NCI-H748 (cell line): ENCODE results near the gene COPZ2.
"Not testable (repeated sequence)": the region's sequence is repeated elsewhere in the genome, so short reads cannot be mapped to it uniquely, and the experiment has no call there.

ENCODE experiments used
- DNase-seq: peaks from one replicate; lab custom pipeline; 2025; ENCODE audit not compliant: unreplicated experiment; lab: John Stamatoyannopoulos, UW

Gene COPZ2

DNA sequence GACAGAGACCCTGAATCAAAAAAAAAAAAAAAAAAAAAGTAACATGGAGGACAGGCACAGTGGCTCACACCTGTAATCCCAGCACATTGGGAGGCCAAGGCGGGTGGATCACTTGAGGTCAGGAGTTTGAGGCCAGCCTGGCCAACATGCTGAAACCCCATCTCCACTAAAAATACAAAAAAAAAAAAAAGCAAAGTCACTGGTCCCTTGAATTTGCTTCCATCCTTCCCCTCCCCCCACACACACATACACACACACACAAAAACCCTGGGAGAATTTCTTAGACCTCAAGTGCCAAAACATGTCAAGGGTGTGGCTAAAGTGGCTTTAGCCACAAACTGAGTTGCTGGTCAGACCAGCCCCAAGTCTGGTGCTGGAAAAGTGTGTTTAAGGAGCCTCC is 49.2 kb downstream of the COPZ2 start:
- not testable (repeated sequence) for DNase-seq

DNA sequence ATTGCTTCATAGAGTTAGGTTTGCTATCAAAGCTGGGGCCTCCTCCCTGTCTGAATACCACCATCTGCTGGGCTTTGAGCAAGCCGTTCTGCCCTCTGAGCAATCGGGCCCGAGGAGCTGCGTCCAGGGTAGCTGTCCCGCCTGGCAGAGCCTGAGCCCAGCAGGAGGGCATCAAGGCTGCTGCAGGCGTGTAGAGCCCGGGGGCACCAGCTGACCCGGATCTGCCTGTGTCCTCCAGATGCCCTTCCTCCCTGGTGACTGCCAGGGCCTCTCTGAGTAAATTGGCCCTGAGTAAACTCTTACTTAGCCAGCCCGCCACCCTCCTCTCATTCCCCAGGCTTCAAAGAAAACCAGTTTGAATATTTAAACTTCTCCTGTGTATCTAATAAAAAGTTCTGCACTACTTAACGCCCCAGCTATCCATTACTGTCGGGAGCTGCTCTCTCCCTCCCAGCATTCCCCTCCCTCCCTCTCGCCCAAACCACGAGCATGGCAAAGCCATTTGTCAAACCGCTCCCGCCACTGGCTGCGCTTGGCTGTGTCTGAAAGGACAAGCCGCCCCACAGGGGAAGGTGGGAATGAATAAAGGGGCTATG is 50.3 kb downstream of the COPZ2 start:
- peak; percentile 54 for DNase-seq

DNA sequence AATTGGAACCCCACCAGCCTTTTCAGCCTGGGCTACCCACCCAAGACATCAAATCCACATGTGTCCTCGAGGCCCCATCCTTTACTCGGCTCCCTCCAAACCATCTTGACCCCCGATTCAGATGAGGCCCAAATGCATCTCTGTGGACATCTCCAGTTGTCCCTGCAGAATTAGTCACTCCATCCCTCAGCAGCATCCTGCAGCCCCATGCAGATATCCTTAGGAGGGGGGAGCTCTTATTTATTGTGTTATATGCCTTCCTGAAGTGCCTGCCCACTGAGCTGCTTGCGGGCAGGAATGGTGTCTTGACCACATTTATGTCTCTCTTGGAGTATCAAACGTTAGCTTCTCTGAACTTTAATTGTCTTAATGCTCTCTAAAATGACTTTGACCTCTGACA is 51.1 kb downstream of the COPZ2 start:
- no peak for DNase-seq

DNA sequence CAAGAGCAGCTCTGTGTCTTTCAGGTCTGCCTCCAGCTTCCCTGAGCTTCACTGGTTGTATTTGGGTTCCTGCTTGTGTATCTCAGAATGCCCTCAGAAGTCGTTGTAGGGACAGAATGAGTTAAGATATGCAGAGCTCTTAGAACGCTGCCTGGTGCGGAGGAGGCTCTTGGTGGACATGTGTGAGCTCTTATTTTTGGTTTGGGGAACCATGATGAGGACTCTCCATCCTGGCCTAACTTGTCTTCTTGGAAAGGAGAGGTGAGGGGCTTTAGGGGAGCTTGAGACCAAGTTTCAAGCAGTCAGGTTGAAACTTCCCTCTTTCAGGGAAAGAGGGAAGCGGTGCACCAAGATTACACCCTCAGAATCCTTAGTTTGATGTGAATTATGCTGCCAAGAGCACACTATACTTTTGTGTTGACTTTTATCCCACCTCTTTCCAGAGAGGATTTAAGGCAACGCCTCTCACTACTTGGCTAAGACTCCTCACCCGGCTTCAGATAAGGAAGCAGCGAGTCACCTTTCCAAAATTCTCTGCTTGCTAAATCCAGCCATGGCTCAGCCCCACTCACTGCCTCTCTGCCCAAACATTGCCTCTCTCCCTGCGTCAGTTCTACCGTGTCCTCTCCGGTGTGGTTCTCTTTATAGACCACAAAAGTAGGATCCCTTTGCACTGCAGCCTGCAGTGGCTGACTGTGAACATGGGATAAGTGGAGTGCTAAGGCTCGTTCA is 53.9 kb downstream of the COPZ2 start:
- no peak for DNase-seq

DNA sequence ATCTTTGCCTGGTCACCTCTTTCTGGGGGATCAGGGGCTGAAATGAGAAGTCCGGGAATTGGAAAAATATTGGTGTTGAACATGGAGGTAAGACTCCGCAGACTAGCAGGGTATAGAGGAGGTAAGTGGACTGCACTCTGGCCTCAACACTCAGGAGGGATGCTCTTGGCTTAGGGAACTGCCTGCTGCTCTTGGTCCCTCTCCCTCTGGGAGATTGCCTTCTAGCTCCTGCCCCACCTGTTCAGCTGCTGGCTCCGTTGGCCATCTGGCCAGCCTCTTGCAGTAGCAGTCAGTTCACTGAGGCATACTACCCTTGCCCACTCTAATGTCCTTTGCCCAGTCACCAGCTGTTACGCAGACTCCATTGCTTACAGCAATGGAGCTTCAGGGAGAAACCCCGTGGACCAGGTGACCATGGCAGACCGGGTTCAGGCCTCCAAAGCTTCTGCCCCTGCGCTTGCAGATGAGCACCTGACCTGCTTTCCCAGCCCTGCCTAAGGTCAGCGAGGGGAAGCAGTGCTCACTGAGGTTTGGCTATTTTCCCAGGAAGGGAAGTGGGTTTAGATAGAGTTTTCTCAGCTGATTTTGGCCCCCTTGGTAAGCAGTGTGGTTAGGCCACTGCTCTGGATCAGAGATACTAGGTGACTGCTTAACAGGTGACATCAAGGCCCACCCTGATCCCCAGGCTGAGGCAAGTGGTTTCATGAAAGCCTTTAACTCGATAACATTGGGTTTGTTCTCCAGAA is 54.8 kb downstream of the COPZ2 start:
- no peak for DNase-seq

GRCh38 chr17:47982091-47982617 is 55.4 kb downstream of the COPZ2 start:
- no peak for DNase-seq

- DNase-seq = no peak
Observed at GRCh38 chr17:47981462-47981861, 56.1 kb downstream of the COPZ2 start.

DNA sequence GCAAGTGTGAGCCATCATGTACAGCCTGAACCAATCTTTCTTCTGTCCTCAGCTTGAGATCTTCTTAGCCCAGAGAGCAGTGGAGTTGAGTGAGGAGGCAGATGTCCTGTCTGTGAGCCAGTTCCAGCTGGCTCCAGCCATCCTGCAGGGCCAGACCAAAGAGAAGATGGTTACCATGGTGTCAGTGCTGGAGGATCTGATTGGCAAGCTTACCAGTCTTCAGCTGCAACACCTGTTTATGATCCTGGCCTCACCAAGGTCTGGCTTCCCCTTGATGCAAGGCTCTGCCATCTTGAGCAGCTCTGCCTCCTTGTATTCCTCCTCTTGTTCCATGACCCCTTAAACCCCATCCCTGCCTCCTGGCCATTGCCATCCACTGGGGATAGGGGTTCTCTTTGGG is 57.1 kb downstream of the COPZ2 start:
- peak; percentile 23 for DNase-seq

DNA sequence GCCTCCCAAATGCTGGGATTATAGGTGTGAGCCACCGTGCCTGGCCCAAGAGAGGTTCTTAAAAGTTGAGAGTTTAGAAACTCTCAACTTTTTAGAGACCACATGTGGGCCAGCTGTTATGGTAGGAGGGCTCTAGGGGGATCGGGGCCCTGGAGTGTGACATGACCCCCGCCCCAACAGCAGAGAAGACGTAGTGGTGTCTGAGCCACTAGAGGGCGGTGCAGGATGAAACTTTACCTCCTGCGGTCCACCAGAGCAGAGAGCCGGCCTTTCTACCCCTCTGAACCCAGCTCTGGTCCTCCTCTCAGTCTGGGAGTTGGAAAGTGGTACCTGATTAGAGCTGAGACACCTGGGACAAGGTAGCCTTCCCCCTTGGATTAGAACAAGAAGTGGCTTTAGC is 59.3 kb downstream of the COPZ2 start:
- DNase-seq = peak; percentile 61
